ENCODE results near the gene NNMT. TPM values are rescaled to one million over a fixed set of nuclear protein-coding genes. Genes with fewer than 3 reads are reported as not detected.

The NNMT gene
- polyA plus RNA-seq, 1 donor (not counting 4 experiments of a cell fraction or from before 2014, with no cell fraction given) = 0.13 TPM

DNA sequence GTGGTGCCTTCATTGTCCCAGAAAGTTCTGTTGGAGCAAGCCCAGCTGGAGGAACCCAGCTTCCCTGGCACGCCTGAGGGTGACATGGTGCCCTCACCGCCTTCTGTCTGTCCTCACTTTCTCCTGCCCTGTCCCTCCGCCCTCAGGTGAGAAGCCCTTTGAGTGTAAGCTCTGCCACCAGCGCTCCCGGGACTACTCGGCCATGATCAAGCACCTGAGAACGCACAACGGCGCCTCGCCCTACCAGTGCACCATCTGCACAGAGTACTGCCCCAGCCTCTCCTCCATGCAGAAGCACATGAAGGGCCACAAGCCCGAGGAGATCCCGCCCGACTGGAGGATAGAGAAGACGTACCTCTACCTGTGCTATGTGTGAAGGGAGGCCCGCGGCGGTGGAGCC is 46.0 kb upstream of the NNMT start:
- DNase-seq (ENCODE audit: low read depth, low spot score) = no peak
- Histone ChIP-seq H3K27me3 (ENCODE audit: control insufficient read depth, extremely low read depth, insufficient read depth, low read length) (no peaks in the 10 kb centered on the region), H4K20me1 (ENCODE audit: control insufficient read depth, extremely low read depth, insufficient read depth, low read length) (no peaks in the 10 kb centered on the region), H3K27ac (ENCODE audit: control insufficient read depth, insufficient read depth, low read length) (no peak overlapping the region), H3K9ac (ENCODE audit: control insufficient read depth, extremely low read depth, insufficient read depth, low read length) (no peak overlapping the region), H2AFZ (ENCODE audit: control insufficient read depth, low read length) (no peak overlapping the region), H3K79me2 (ENCODE audit: control insufficient read depth, insufficient read depth, low read length) (no peaks in the 10 kb centered on the region), H3K9me1 (ENCODE audit: control insufficient read depth, extremely low read depth, insufficient read depth, low read length) (no peaks in the 10 kb centered on the region), H3K36me3 (ENCODE audit: control insufficient read depth in 2 of 2, extremely low read depth in 1 of 2, insufficient read depth in 2 of 2, low read length in 2 of 2) (no peaks in the 10 kb centered on the region), H3K9me3 (ENCODE audit: control insufficient read depth, low read depth, low read length) (no peaks in the 10 kb centered on the region), H3K4me1 (ENCODE audit: control insufficient read depth, extremely low read depth, insufficient read depth, low read length) (no peaks in the 10 kb centered on the region), H3K4me2 (ENCODE audit: control insufficient read depth, extremely low read depth, insufficient read depth, low read depth, low read length) (no peak overlapping the region), H3K4me3 (ENCODE audit: control insufficient read depth in 2 of 3, extremely low read depth in 1 of 3, insufficient read depth in 2 of 3, low read depth in 1 of 3, low read length in 3 of 3) (no peak overlapping the region)
- dilution Hi-C loops (cut with MboI; ENCODE audit: extremely low pct_ligation_motif_present, low sequenced_read_pairs) = loop anchor here (25.0 kb wide), 1 partner anchor 213 kb away; no protein-coding TSS in a partner anchor
- FAIRE-seq = no peak
- TF ChIP-seq EZH2 (IDR thresholded peaks at IDR 0.05; ENCODE audit: low read length) = no peak
- TF ChIP-seq, protein P1, sequence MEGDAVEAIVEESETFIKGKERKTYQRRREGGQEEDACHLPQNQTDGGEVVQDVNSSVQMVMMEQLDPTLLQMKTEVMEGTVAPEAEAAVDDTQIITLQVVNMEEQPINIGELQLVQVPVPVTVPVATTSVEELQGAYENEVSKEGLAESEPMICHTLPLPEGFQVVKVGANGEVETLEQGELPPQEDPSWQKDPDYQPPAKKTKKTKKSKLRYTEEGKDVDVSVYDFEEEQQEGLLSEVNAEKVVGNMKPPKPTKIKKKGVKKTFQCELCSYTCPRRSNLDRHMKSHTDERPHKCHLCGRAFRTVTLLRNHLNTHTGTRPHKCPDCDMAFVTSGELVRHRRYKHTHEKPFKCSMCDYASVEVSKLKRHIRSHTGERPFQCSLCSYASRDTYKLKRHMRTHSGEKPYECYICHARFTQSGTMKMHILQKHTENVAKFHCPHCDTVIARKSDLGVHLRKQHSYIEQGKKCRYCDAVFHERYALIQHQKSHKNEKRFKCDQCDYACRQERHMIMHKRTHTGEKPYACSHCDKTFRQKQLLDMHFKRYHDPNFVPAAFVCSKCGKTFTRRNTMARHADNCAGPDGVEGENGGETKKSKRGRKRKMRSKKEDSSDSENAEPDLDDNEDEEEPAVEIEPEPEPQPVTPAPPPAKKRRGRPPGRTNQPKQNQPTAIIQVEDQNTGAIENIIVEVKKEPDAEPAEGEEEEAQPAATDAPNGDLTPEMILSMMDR (optimal IDR thresholded peaks at IDR 0.05 in 1 of 3, IDR thresholded peaks at IDR 0.05 in 1 of 3, conservative IDR thresholded peaks at IDR 0.05 in 1 of 3; ENCODE audit: extremely low read depth in 1 of 3, insufficient read depth in 2 of 3, low read length in 3 of 3) = no peak

- H3K79me2 ChIP-seq (ENCODE audit: control insufficient read depth, insufficient read depth, low read length) = no peaks in the 10 kb centered on the region
- no peaks in the 10 kb centered on the region for H3K27me3 ChIP-seq (ENCODE audit: control insufficient read depth, extremely low read depth, insufficient read depth, low read length)
- no peaks in the 10 kb centered on the region for H3K4me1 ChIP-seq (ENCODE audit: control insufficient read depth, extremely low read depth, insufficient read depth, low read length)
- TF ChIP-seq, protein P1 (optimal IDR thresholded peaks at IDR 0.05 in 1 of 3, IDR thresholded peaks at IDR 0.05 in 1 of 3, conservative IDR thresholded peaks at IDR 0.05 in 1 of 3; ENCODE audit: extremely low read depth in 1 of 3, insufficient read depth in 2 of 3, low read length in 3 of 3) = no peak
- no peak for TF ChIP-seq EZH2 (IDR thresholded peaks at IDR 0.05; ENCODE audit: low read length)
- no peak overlapping the region for H3K4me2 ChIP-seq (ENCODE audit: control insufficient read depth, extremely low read depth, insufficient read depth, low read depth, low read length)
- no peak for DNase-seq (ENCODE audit: low read depth, low spot score)
- H3K36me3 ChIP-seq (ENCODE audit: control insufficient read depth in 2 of 2, extremely low read depth in 1 of 2, insufficient read depth in 2 of 2, low read length in 2 of 2) = no peaks in the 10 kb centered on the region
- FAIRE-seq = no peak
- H3K9me3 ChIP-seq (ENCODE audit: control insufficient read depth, low read depth, low read length) = no peaks in the 10 kb centered on the region
- no peaks in the 10 kb centered on the region for H4K20me1 ChIP-seq (ENCODE audit: control insufficient read depth, extremely low read depth, insufficient read depth, low read length)
- dilution Hi-C loops (cut with MboI; ENCODE audit: extremely low pct_ligation_motif_present, low sequenced_read_pairs) = loop anchor here (25.0 kb wide), 1 partner anchor 214 kb away; no protein-coding TSS in a partner anchor
- no peak overlapping the region for H2AFZ ChIP-seq (ENCODE audit: control insufficient read depth, low read length)
- H3K9me1 ChIP-seq (ENCODE audit: control insufficient read depth, extremely low read depth, insufficient read depth, low read length) = no peaks in the 10 kb centered on the region
- H3K9ac ChIP-seq (ENCODE audit: control insufficient read depth, extremely low read depth, insufficient read depth, low read length) = no peak overlapping the region
- no peak overlapping the region for H3K27ac ChIP-seq (ENCODE audit: control insufficient read depth, insufficient read depth, low read length)
- H3K4me3 ChIP-seq (ENCODE audit: control insufficient read depth in 2 of 3, extremely low read depth in 1 of 3, insufficient read depth in 2 of 3, low read depth in 1 of 3, low read length in 3 of 3) = no peak overlapping the region
Observed at GRCh38 chr11:114250993-114251814, 45.0 kb upstream of the NNMT start.

All from keratinocyte (primary cell).